HAP-1 (cell line): ENCODE data around the gene THRA.

Experiments used
- DNase-seq, 2 experiments: peaks; one replicate each; pipeline ENCODE4 v3.0.0-alpha.2; 2016 to 2020; ENCODE audit warnings: low spot score in 2 of 2
- H3K27me3 ChIP-seq: fragments of 250-450 bp; sonication (Bioruptor Pico); 2 replicates; pipeline ENCODE4 v1.5.1; 2020; ENCODE audit warnings: low read depth, mild to moderate bottlenecking, moderate library complexity
- H3K36me3 ChIP-seq: fragments of 250-450 bp; sonication (Bioruptor Pico); replicated peaks from 2 replicates; pipeline ENCODE4 v1.5.1; 2020; ENCODE audit warnings: mild to moderate bottlenecking
- H3K4me1 ChIP-seq: fragments of 250-450 bp; sonication (Bioruptor Pico); 2 replicates; pipeline ENCODE4 v1.5.1; 2020; ENCODE audit warnings: mild to moderate bottlenecking
- H3K4me3 ChIP-seq: fragments of 250-450 bp; sonication (Bioruptor Pico); 2 replicates; pipeline ENCODE4 v1.5.1; 2020; ENCODE audit warnings: mild to moderate bottlenecking, moderate library complexity
- H3K9me3 ChIP-seq: fragments of 250-450 bp; sonication (Bioruptor Pico); 2 replicates; pipeline ENCODE4 v1.5.1; 2020; ENCODE audit warnings: mild to moderate bottlenecking, moderate library complexity
- in situ Hi-C: fragments of 300-500 bp; cut with MboI; formaldehyde crosslinking; loops from 3 replicates; pipeline ENCODE4 v1.14.3; 2020; ENCODE audit warnings: low sequenced_read_pairs, inconsistent platforms, mixed read lengths

The THRA gene

DNA sequence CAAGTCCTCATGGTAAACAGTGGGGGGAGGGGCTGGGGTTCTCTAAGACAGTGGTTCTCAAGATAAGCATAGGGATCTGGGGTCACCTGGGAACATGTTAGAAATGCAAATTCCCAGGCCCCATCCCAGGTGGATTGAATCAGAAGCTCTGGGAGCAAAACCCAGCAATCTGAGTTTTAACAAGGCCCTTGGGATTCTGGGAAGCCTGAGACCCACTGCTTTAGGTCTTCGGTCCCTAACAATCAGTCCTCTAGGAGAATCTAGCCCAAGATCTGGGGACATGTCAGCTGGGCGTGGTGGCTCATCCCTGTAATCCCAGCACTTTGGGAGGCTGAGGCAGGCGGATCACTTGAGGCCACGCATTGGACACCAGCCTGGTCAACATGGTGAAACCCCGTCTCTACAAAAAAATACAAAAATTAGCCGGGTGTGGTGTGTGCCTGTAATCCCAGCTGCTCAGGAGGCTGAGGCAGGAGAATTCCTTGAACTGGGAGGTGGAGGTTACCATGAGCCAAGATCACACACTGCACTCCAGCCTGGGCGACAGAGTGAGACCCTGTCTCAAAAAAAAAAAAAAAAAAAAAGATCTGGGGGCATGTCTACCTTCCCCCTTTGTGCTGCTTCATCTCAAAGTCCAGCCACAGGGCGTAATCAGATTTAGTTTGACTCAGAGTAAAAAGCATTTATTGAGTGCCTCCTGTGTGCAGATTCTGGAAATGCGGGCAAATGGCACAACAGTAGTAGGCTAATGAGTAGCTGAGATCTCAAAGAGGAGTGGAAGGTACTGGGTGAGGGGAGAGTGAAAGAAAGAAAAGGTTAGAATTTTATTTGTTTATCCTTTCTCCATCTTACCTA, 46.4 kb downstream of the THRA start:
- Histone ChIP-seq H3K36me3 (no peaks in the 10 kb centered on the region), H3K4me1 (peaks cover 42% of the 10 kb centered on the region), H3K9me3 (no peaks in the 10 kb centered on the region), H3K4me3 (no peak overlapping the region), H3K27me3 (no peaks in the 10 kb centered on the region)
- DNase-seq: no peak
- in situ Hi-C loops: no loop called here

DNA sequence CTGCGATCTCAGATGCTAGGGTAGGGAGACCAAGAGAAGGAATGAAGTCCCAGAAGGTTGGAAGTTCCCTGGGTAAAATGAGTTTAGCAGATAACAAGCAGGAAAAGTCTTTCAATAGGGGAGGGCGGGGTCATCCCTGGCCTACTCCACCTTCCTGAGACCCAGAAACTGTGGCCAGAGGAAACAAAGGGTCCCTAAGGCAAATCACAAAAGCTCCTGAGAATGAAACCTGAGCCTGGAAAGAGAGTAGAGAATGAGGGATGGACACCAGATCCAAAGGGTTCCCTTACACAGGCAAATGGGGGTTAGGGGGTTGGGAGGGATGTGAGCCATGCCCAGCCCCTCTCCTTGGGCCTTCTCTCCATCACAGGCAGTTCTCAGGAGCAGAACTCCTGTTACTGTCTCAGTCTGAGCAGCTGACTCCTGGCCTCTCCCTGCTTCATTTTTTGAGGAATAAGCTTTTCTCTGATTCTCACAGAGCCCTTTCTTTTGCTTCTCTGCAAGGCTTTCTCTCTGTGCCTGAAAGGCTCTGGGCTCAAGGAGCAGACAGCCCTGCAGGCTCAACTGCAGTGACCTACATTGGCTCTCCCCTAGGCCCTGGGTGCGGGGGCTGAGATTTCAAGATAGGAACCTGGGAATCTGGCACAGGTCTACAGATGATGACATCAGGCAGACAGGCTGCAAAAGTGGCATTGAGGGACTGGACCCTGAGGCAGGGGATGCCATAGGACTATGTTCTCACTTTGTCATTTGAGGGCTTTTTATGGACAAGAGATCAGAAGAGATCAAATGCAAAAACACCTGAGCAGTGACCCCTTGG, 47.5 kb downstream of the THRA start:
- no peaks in the 10 kb centered on the region for H3K27me3 ChIP-seq
- H3K4me3 ChIP-seq: no peak overlapping the region
- in situ Hi-C loops: no loop called here
- no peaks in the 10 kb centered on the region for H3K36me3 ChIP-seq
- no peaks in the 10 kb centered on the region for H3K9me3 ChIP-seq
- peak; percentile 42 to 45 for DNase-seq
- peaks cover 45% of the 10 kb centered on the region for H3K4me1 ChIP-seq

DNA sequence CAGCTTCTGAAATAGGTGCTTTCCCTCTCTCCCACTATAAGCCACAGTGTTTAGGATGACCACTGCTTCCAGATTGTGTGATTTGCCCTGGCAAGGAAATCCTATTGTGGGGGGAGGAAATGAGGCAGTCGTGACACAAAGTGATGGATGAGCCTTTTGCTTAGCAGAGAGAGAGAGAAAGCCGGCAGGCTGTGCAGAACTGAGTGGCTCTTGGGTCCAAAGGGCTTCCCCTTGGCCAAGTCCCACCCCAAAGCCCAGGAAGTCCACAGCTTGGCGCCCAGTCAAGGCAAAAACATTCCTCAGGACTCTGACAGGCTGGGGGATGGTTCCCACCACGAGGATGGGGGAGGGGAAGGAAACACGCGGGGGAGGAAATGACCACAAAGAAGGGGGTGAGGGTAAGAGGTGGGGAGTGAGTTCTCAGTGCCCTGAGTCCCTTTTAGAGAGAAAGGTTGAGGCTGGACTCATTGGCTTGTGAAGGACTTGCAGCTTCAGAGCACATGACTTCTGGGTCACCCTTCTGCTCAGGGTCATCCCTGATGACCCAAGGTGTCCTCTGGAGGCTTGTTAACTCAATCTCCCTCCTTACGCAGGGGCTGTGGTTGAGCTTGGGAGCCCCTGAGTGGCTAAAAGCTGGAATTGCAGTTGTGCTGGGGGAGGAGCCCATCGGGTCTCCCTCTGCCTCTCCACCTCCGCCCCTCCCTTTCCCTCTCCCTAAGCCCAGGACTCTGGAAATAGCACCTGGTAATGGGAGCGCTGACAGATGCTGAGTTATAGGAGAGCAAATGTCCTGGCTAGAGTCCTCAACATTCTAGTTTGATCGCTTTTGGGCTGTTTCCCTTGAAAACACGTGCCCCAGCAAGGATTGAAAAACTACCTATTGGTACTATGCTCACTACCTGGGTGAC, 48.7 kb downstream of the THRA start:
- Histone ChIP-seq H3K4me1 (peaks cover 45% of the 10 kb centered on the region), H3K9me3 (no peaks in the 10 kb centered on the region), H3K4me3 (no peak overlapping the region), H3K36me3 (no peaks in the 10 kb centered on the region), H3K27me3 (no peaks in the 10 kb centered on the region)
- in situ Hi-C loops: no loop called here
- DNase-seq: peak; percentile 92

DNA sequence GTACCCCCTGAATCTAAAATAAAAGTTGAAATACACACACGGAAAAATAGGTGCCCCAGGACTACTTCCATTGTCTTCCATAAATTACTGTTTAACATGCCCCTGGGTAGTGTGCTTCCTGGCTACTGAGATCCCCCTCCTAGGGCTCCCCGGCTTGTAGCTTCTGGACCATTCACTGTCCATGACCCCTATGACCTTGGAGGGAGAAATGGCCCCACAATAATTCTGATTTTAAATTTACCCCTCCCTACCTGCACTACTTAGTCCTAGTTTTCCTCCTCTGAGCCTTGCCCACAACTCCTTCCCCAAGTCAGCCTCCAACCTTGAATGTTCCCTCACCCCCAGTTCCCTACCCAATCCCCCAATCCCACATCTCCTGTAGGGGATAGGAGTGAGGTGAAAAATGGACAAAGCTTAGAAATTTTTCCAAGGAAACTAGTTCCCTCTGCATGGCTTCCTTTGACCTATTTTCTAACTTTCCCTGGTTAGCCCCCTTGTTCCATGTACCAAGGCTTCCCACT, 49.5 kb downstream of the THRA start:
- in situ Hi-C loops: no loop called here
- no peak for DNase-seq
- peaks cover 45% of the 10 kb centered on the region for H3K4me1 ChIP-seq
- no peaks in the 10 kb centered on the region for H3K9me3 ChIP-seq
- H3K36me3 ChIP-seq: no peaks in the 10 kb centered on the region
- H3K27me3 ChIP-seq: no peaks in the 10 kb centered on the region
- no peak overlapping the region for H3K4me3 ChIP-seq

DNA sequence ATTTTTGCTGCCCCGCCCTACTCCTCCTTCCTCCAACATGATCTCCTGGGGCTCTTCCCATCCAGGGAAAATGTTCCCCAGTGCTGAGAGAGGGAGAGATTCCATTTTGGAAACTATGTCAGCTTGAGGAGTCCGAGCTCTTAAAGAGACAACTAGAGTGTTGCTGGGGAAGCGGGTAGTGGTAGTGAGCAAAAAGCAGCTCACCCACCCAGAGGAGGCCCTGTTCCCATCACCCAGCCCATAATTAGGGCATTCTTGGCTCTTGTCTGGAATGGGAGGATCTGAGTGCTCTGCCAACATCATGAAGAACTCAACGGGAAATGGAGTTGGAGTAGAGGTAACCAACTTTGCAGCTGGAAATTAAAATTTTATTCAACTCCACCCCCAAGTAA, 49.9 kb downstream of the THRA start:
- Histone ChIP-seq H3K27me3 (no peaks in the 10 kb centered on the region), H3K4me1 (peaks cover 44% of the 10 kb centered on the region), H3K9me3 (no peaks in the 10 kb centered on the region), H3K4me3 (no peak overlapping the region), H3K36me3 (no peaks in the 10 kb centered on the region)
- in situ Hi-C loops: no loop called here
- no peak for DNase-seq

DNA sequence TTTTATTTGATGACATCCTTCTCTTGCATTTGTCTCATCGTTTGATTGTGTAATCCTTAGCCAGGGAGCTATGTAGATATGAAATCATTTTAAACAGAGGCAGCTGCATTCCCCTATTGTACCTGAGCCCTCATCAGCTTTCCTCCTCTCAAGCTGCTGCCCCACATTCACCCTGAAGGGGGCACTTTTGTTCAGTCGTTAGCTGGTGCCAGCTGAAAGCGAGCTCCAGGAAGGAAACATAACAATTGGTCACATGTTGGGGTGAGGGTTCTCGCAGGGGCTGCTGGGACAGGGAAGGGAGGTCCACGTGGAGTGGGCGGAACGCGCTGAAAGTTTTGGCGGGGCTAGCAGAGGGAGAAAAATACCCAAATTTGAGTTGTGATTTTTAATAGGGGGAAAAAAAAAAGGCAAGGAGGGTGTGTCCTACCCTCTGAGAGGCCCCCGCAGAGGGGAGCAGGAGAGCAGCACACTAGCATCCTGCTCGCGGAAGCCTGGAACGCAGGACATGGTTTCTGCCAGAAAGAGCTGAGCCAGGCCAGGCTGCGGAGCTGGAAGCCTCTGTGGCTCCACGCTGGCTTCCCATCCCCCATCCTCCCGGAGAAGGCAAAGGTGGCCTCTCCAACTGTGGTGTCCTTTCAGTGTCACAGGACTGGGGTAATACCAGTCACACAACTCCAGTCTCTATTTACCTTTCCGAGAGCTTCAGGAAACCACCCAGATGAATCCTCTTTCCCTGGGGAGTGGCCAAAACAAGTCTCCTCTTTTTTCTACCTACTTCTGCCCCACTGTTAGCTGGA, 50.5 kb downstream of the THRA start:
- peak; percentile 95 for DNase-seq
- H3K4me1 ChIP-seq: peaks cover 38% of the 10 kb centered on the region
- in situ Hi-C loops: no loop called here

DNA sequence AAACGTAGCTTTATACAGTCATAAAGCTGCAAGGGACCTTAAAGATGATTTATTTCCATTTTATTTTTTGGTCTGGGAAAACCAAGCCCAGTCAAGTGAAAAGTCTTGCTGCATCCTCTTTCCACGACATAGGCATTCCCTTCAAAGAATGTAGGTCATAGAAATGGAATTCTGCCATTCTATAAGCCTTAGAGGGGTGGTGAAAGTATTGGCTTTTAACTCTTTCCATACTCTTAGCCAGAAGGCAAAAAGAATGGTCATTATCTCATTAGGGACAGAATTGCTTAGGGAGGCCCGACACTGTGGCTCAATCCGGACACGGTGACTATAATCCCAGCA, 51.1 kb downstream of the THRA start:
- H3K27me3 ChIP-seq: no peaks in the 10 kb centered on the region
- no peak for DNase-seq
- H3K4me1 ChIP-seq: peaks cover 35% of the 10 kb centered on the region
- no peaks in the 10 kb centered on the region for H3K9me3 ChIP-seq
- in situ Hi-C loops: no loop called here
- no peaks in the 10 kb centered on the region for H3K36me3 ChIP-seq
- H3K4me3 ChIP-seq: peak overlapping the region; percentile 8; the same call in 1 of the 2 replicates

More for the DNA sequence above, 50.5 kb downstream of the THRA start:
- Histone ChIP-seq H3K36me3 (no peaks in the 10 kb centered on the region), H3K4me3 (peak overlapping the region; percentile 8), H3K27me3 (no peaks in the 10 kb centered on the region), H3K9me3 (no peaks in the 10 kb centered on the region)

DNA sequence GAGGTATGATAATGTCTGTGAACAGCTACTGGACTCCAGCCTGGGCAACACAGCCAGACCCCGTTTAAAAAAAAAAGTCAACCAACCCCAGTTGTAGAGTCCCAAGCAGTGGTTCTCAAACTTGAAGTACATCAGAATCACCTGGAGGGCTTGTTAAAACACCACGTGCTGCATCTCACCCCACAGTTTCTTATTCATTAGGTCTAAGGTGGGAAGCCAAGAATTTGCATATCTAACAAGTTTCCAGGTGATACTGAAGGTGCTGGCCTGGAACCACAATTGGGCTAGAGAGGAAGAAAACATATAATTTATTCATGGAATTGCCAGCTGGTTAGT, 52.3 kb downstream of the THRA start:
- peaks cover 30% of the 10 kb centered on the region for H3K4me1 ChIP-seq
- in situ Hi-C loops: no loop called here
- DNase-seq: no peak

DNA sequence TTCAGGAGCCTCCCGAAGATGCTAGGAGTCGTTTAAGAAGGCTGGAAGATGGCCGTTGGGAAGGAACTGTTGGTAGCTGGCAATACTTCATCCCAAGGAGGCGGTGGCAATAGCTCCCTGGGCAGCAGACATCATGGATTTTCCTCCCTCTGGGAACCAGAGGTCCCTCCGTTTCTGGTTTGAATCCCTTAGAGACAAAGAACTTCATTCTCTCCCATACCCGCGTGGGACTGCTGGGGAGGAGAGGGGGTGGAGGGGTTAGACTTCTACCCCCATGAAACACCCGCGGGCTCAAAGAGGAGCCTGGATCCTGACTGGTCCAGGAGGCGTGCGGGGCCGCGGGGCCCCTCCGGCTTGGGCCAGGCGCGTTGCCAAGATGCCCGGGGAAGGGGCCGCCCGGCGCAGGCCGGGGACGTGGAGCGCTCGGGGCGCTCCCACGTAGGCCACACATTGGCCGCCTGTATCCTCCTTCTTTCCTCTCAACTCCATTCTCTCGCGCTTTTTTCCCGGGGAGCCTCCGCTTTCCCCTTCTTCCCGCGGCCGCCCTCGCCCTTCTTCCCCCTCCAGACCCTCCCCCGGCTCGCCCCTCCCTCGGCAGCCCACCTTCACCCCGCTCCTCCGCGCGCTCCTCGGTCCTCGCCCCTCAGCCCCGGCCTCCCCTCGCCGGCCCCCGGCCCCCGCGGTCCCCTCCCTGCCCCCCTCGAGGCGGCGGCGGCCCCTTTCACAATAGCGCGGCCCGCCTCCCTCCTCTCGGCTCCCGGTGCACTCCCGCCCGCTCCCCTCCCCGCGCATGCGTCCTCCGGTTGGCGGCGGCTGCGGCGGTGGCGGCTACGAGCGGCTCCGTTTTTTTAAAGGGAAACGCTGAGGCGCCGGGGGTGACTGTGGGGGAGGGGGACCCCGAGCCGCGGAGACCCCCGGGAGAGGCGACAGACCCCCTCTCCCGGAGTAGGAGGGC, 58.7 kb downstream of the THRA start, which contains the start of gene MSL1:
Gene MSL1, plus strand, starts transcription at position 791 of the 955 bp plus-strand sequence. CDS start 642 bp downstream, outside the sequence.
- Histone ChIP-seq H3K36me3 (peaks cover 15% of the 10 kb centered on the region), H3K9me3 (no peaks in the 10 kb centered on the region), H3K4me3 (peak within 1 kb of the TSS; percentile 91), H3K4me1 (peaks cover 10% of the 10 kb centered on the region), H3K27me3 (no peaks in the 10 kb centered on the region)
- peak; percentile 51 to 87 for DNase-seq
- in situ Hi-C loops: no loop called here

More for the DNA sequence above, 52.3 kb downstream of the THRA start:
- Histone ChIP-seq H3K27me3 (no peaks in the 10 kb centered on the region), H3K9me3 (no peaks in the 10 kb centered on the region), H3K36me3 (no peaks in the 10 kb centered on the region), H3K4me3 (no peak overlapping the region)

DNA sequence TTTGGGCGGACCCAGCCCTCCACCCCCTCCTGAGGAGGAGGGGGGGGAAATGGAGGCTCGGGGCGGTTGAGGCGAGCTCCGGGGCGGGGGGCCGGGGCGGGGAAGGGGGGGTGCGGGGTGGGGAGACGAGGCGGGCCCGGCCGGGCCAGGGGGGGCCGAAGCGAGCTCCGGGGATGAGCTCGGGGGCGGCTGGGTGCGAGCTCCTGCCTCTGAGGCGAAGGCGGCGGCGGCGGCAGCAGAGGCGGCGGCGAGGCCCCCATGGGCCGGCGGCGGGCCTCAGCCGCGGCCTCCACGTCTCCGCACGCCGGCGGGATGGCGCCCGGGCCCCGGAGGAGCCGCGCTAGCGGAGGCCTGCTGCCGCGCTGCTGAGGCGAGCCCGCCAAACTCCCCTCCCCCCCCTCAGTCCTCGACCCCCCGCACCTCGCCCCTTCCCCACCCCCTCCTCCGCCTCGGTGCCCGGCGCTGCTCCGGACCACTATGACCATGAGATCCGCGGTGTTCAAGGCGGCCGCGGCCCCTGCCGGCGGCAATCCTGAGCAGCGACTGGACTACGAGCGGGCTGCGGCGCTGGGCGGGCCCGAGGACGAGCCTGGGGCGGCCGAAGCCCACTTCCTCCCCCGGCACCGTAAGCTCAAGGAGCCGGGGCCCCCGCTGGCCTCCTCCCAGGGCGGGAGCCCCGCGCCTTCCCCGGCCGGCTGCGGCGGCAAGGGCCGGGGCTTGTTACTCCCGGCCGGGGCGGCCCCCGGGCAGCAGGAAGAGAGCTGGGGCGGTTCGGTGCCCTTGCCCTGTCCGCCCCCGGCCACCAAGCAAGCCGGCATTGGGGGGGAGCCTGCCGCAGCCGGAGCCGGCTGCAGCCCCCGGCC, 59.6 kb downstream of the THRA start:
- peak in 1 of 2 experiments; percentile 57 for DNase-seq
- H3K36me3 ChIP-seq: peaks cover 22% of the 10 kb centered on the region
- no peaks in the 10 kb centered on the region for H3K9me3 ChIP-seq
- peaks cover 10% of the 10 kb centered on the region for H3K4me1 ChIP-seq
- H3K4me3 ChIP-seq: peak overlapping the region; percentile 91
- no peaks in the 10 kb centered on the region for H3K27me3 ChIP-seq
- in situ Hi-C loops: no loop called here
